K562 (cell line): Measurements from ENCODE around the gene SOX30. TPM values are rescaled to one million over a fixed set of nuclear protein-coding genes. Genes with fewer than 3 reads are reported as not detected.
A peak's percentile ranks its signal among the peaks of the same experiment; 100 is the strongest.

Source experiments
- ATAC-seq: fragments of 200-7000 bp; cut with Tn5 transposase; 3 replicates; pipeline ENCODE4 v1.9.1; 2020; ENCODE audit warnings: moderate library complexity
- BruUV-seq: library from RNA; stranded (reverse); fragments of 400-500 nt; replicated peaks from 2 replicates; lab custom pipeline; 2021; lab: Mats Ljungman, UMichigan
- CTCF ChIA-PET: fragments of 300-600 bp; formaldehyde crosslinking; extraction: SDS; loops from one replicate; lab custom pipeline; 2021; ENCODE audit warnings: low intra/inter-chr PET ratio; lab: Yijun Ruan, JAX
- POLR2A ChIA-PET: fragments of 300-600, 350-650 bp; sonication (Branson Sonifier 250); formaldehyde crosslinking; extraction: SDS; loops from one replicate; lab custom pipeline; 2021; ENCODE audit warnings: antibody characterized with exemption, inconsistent platforms; lab: Yijun Ruan, JAX
- DNase-seq, 4 experiments: peaks; one replicate each; pipeline versions ENCODE4 v3.0.0 to v3.0.0-alpha.2; 2011 to 2018; ENCODE audit warnings: low spot score in 3 of 4, mixed read lengths in 3 of 4; ENCODE audit errors: extremely low read depth in 1 of 4
- FAIRE-seq: peaks from 2 replicates; lab custom pipeline; 2011; peaks lifted over from hg19 to GRCh38; lab: Jason Lieb, UNC
- H2AFZ ChIP-seq: 2 replicates; pipeline ENCODE4 v1.6.0; 2011; ENCODE audit warnings: low read depth, low read length, control low read depth, inconsistent platforms
- H3K27ac ChIP-seq: fragments of 200-600 bp; 3 replicates; pipeline ENCODE4 v1.8.0; 2011; ENCODE audit warnings: low read depth, mild to moderate bottlenecking, control low read depth, inconsistent platforms, low read length, moderate library complexity, mixed read lengths; ENCODE audit errors: extremely low read depth
- H3K27me3 ChIP-seq, 2 experiments: fragments of 300-600 bp in 1 of 2; 2 replicates in 1 of 2; 3 replicates in 1 of 2; pipeline versions ENCODE4 v1.6.0 to v1.8.0; 2011; ENCODE audit warnings: inconsistent platforms in 2 of 2, low read length in 2 of 2, mild to moderate bottlenecking in 1 of 2, mixed read lengths in 1 of 2, moderate library complexity in 1 of 2; ENCODE audit not compliant: control insufficient read depth in 2 of 2, insufficient read depth in 2 of 2
- H3K36me3 ChIP-seq: fragments of 300-600 bp; 3 replicates; pipeline ENCODE4 v1.8.0; 2011; ENCODE audit warnings: mild to moderate bottlenecking, low read length, inconsistent platforms; ENCODE audit not compliant: control insufficient read depth, insufficient read depth
- H3K4me1 ChIP-seq, 2 experiments: fragments of 200-600 bp in 1 of 2; replicated peaks in 1 of 2; 2 replicates in 1 of 2; 3 replicates in 1 of 2; pipeline versions ENCODE4 v1.5.1 to v1.8.0; 2011; ENCODE audit warnings: inconsistent platforms in 2 of 2, low read length in 2 of 2, mild to moderate bottlenecking in 1 of 2, mixed read lengths in 1 of 2, moderate library complexity in 1 of 2; ENCODE audit not compliant: control insufficient read depth in 2 of 2, insufficient read depth in 2 of 2
- H3K4me2 ChIP-seq: 2 replicates; pipeline ENCODE4 v1.6.1; 2011; ENCODE audit warnings: low read length, control low read depth, inconsistent platforms, mixed read lengths; ENCODE audit not compliant: insufficient read depth
- H3K4me3 ChIP-seq: fragments of 200-600 bp; sonication (generic), shearing (Covaris generic); 2 replicates; pipeline ENCODE4 v1.5.1; 2016; ENCODE audit warnings: control low read depth, inconsistent platforms
- H3K79me2 ChIP-seq: fragments of 200-600 bp; 3 replicates; pipeline ENCODE4 v1.8.0; 2011; ENCODE audit warnings: low read length, inconsistent platforms; ENCODE audit not compliant: control insufficient read depth, insufficient read depth
- H3K9ac ChIP-seq, 2 experiments: 2 replicates each; pipeline versions ENCODE4 v1.6.0 to v1.6.1; 2011; ENCODE audit warnings: low read depth in 2 of 2, low read length in 2 of 2, control low read depth in 1 of 2, inconsistent platforms in 1 of 2, mild to moderate bottlenecking in 1 of 2, mixed read lengths in 1 of 2; ENCODE audit not compliant: insufficient read depth in 1 of 2
- H3K9me1 ChIP-seq: one replicate; pipeline ENCODE4 v1.6.0; 2011; ENCODE audit warnings: inconsistent platforms, mild to moderate bottlenecking, low read length, moderate library complexity; ENCODE audit not compliant: control insufficient read depth, insufficient read depth
- H3K9me3 ChIP-seq: replicated peaks from 2 replicates; pipeline ENCODE4 v1.5.1; 2011; ENCODE audit warnings: low read depth, low read length, inconsistent platforms; ENCODE audit not compliant: control insufficient read depth, insufficient read depth
- H4K20me1 ChIP-seq: replicated peaks from 2 replicates; pipeline ENCODE4 v1.6.1; 2011; ENCODE audit warnings: low read length, inconsistent platforms, mixed read lengths; ENCODE audit not compliant: control insufficient read depth, insufficient read depth
- BHLHE40 ChIP-seq: IDR thresholded peaks from 2 replicates; pipeline ENCODE4 v1.6.1; 2011; ENCODE audit warnings: low read length, improper control_type of control experiment
- BRF1 ChIP-seq: IDR thresholded peaks from 3 replicates; pipeline ENCODE4 v1.6.1; 2011; ENCODE audit warnings: borderline replicate concordance, mild to moderate bottlenecking; ENCODE audit not compliant: insufficient read length; ENCODE audit errors: extremely low read depth
- DMBX1 ChIP-seq: fragments of 250-450 bp; sonication (Bioruptor Pico); IDR thresholded peaks from 2 replicates; pipeline ENCODE4 v1.8.0; 2022; ENCODE audit warnings: inconsistent platforms, mild to moderate bottlenecking, moderate library complexity, borderline replicate concordance
- HDAC1 ChIP-seq, 2 experiments: fragments of 450-650 bp; IDR thresholded peaks; 2 replicates each; pipeline ENCODE4 v1.6.1; 2016 to 2017; ENCODE audit warnings: inconsistent platforms in 1 of 2, mild to moderate bottlenecking in 1 of 2, moderate library complexity in 1 of 2
- HMG20A ChIP-seq: fragments of 450-650 bp; formaldehyde crosslinking; conservative IDR thresholded peaks from 2 replicates; pipeline ENCODE4 v1.4.0; 2020; ENCODE audit warnings: mild to moderate bottlenecking, mixed read lengths
- LARP7 ChIP-seq: fragments of 450-650 bp; IDR thresholded peaks from 2 replicates; pipeline ENCODE4 v1.6.1; 2016
- NCOA2 ChIP-seq, 2 experiments: fragments of 450-650 bp; IDR thresholded peaks; 2 replicates each; pipeline ENCODE4 v1.6.1; 2018; ENCODE audit warnings: mild to moderate bottlenecking in 2 of 2, moderate library complexity in 1 of 2; ENCODE audit not compliant: partially characterized antibody in 2 of 2
- TEAD4 ChIP-seq, 2 experiments: sonication (generic) in 1 of 2; formaldehyde crosslinking in 1 of 2; IDR thresholded peaks; 2 replicates each; pipeline versions ENCODE4 v1.6.1 to v1.8.0; 2012 to 2022; ENCODE audit warnings: borderline replicate concordance in 1 of 2, inconsistent platforms in 1 of 2, low read length in 1 of 2, mild to moderate bottlenecking in 1 of 2, missing genetic modification reagents in 1 of 2
- ZNF347 ChIP-seq: fragments of 450-650 bp; formaldehyde crosslinking; IDR thresholded peaks from 2 replicates; pipeline ENCODE4 v1.4.0; 2020; ENCODE audit warnings: low read depth, mild to moderate bottlenecking, moderate library complexity
- ZNF408 ChIP-seq: fragments of 250-450 bp; sonication (Bioruptor Pico); IDR thresholded peaks from 2 replicates; pipeline ENCODE4 v1.4.0; 2020; ENCODE audit warnings: low read depth, mild to moderate bottlenecking, moderate library complexity
- ZNF699 ChIP-seq: fragments of 250-450 bp; sonication (Bioruptor Pico); IDR thresholded peaks from 2 replicates; pipeline ENCODE4 v1.8.0; 2021; ENCODE audit warnings: mild to moderate bottlenecking, moderate library complexity; ENCODE audit not compliant: insufficient replicate concordance
- WGBS: fragments of 100-300 bp; shearing (Covaris generic); methylation state at CpG from one replicate; pipeline ENCODE4 v1.1.6; 2016; ENCODE audit warnings: low coverage, mixed read lengths; ENCODE audit not compliant: insufficient coverage; ENCODE audit errors: missing lambda C conversion rate; 5-methylcytosine and 5-hydroxymethylcytosine counted together
- in situ Hi-C: fragments of 300-500 bp; cut with MboI; formaldehyde crosslinking; loops from 4 replicates; pipeline ENCODE4 v1.15.0; 2018; ENCODE audit warnings: inconsistent platforms, mixed read lengths
- intact Hi-C: fragments of 100-400 bp; cut with micrococcal nuclease; formaldehyde crosslinking; loops from 2 replicates; pipeline ENCODE4 v1.14.2; 2022
- polyA plus RNA-seq, 8 experiments: library from polyadenylated mRNA; depleted of rRNA in 4 of 8; stranded (reverse) in 5 of 8; unstranded in 3 of 8; fragments of >200 nt; fragmentation: Nextera tagmentation in 2 of 8; fragmentation: Illumina TruSeq in 1 of 8; extraction: Ambion mirVana in 2 of 8; extraction: Trizol in 1 of 8; gene quantifications; 2 replicates each; pipeline versions ENCODE4 v1.2.1 to v1.2.3, GENCODE V29; 2011 to 2014; ENCODE audit warnings: inconsistent platforms in 1 of 8, missing spikeins in 1 of 8
- total RNA-seq, 7 experiments: library from RNA; depleted of rRNA in 6 of 7; stranded (reverse); fragments of >200 nt in 6 of 7; fragmentation: Illumina TruSeq in 2 of 7; extraction: Trizol in 2 of 7; gene quantifications; 2 replicates each; pipeline versions ENCODE4 v1.2.1 to v1.2.3, GENCODE V29; 2011 to 2021; ENCODE audit warnings: low replicate concordance in 1 of 7
- TF ChIP-seq, protein P1 (sequence below): fragments of 200-800 bp; sonication (Bioruptor generic); IDR thresholded peaks from 2 replicates; pipeline ENCODE4 v1.6.1; 2017; ENCODE audit warnings: missing genetic modification characterization, missing compliant biosample characterization
- TF ChIP-seq, protein P2 (sequence below): fragments of 250-450 bp; sonication (Bioruptor Pico); IDR thresholded peaks from 2 replicates; pipeline ENCODE4 v1.4.0; 2020; ENCODE audit warnings: mild to moderate bottlenecking
- TF ChIP-seq, protein P3 (sequence below): IDR thresholded peaks from 3 replicates; pipeline ENCODE4 v1.6.1; 2011; ENCODE audit warnings: borderline replicate concordance, mild to moderate bottlenecking; ENCODE audit not compliant: insufficient read length, insufficient read depth

Gene SOX30
- total and polyA plus RNA-seq, 9 of the 15 experiments (the other 6 are each of a cell fraction or from before 2014, with no cell fraction given): not detected

DNA sequence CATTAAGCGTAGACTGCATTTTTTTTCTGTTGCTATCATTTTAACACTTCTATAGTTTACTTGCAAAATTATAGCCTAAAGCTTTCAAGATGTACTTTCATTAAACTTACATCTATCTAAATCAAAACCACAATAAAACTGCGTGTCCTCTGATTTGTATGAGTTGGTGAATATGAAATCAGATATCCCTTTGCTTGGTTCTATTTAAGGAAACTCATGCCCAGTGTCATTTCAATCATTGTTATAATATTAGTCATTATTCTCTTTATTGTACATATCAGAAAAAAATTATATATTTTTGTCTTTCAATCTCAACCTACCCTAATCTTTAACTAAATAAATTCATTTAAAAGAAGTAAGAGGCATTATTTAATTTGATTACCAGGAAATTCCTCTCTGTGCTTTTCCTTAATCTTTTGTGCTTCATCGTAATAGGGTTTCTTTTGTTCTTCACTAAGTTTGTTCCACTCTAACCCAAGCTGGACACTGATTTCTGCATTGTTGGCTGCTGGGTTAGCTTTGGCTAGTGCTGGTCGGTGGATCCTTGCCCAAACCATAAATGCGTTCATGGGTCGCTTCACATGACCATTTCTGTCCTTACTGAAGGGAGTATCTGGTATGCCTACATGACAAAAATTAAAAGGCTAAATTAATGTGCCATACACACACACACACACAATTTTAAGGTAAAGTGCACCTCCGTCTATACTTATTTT is 3.8 kb downstream of the SOX30 start (continued):
- TF ChIP-seq, protein P1, sequence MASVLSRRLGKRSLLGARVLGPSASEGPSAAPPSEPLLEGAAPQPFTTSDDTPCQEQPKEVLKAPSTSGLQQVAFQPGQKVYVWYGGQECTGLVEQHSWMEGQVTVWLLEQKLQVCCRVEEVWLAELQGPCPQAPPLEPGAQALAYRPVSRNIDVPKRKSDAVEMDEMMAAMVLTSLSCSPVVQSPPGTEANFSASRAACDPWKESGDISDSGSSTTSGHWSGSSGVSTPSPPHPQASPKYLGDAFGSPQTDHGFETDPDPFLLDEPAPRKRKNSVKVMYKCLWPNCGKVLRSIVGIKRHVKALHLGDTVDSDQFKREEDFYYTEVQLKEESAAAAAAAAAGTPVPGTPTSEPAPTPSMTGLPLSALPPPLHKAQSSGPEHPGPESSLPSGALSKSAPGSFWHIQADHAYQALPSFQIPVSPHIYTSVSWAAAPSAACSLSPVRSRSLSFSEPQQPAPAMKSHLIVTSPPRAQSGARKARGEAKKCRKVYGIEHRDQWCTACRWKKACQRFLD (CRISPR knock-in tag): no peak
- TF ChIP-seq HMG20A (CRISPR knock-in tag): no peak
- TF ChIP-seq ZNF699 (CRISPR knock-in tag): no peak
- TF ChIP-seq, all 486 proteins: peak for 0

DNA sequence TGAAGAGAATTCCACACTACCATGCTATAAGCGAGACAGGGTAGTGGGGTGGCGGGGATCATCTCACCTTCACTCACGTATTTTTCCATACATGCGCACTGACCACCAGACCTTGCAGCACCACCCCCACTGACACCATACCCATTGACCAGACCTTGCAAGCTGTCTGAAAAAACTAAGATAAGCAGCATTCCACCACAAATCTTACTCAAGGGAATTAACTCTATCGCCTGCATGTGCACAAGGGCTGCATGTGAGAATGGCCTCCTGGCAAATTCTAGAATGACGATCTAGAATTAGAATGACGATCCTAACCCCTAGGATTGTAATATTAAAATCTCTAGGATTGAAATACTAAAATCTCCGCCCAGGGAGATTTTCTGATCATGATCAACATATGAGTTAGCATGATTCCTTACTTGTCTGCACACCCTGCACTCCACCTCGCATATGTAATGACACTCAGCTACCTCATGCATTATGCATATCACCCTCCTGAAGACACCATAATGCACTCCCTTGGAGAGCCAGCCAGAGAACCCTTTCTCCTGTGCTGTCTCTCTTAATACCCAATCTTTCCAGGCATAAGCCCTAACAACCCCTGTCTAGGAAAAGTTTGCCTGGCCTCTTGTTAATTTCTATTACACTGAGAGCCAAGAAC is 11.7 kb downstream of the SOX30 start:
- no TSS peak for BruUV-seq
- intact Hi-C loops: no loop called here
- H3K4me3 ChIP-seq: no peak overlapping the region
- no peaks in the 10 kb centered on the region for H4K20me1 ChIP-seq
- no peaks in the 10 kb centered on the region for H3K79me2 ChIP-seq
- H3K36me3 ChIP-seq: no peaks in the 10 kb centered on the region
- 7% methylated on average over 8 of the region's 9 CpGs for WGBS
- FAIRE-seq (no peak), ATAC-seq (peak; percentile 27; the same call in 2 of the 3 replicates), DNase-seq (no peak)
- H3K9ac ChIP-seq: no peak overlapping the region
- ChIA-PET CTCF (interaction anchor here (0.7 kb wide), 1 partner anchor 48 kb away, joined by 3 read pairs; no protein-coding TSS in a partner anchor), POLR2A (no interaction called here)
- no peaks in the 10 kb centered on the region for H3K4me1 ChIP-seq
- no peaks in the 10 kb centered on the region for H3K9me1 ChIP-seq
- peaks cover 2 to 6% of the 10 kb centered on the region in 2 experiments; a peak in 2 of 5 replicates for H3K27me3 ChIP-seq
- no peak overlapping the region for H3K4me2 ChIP-seq
- no peak overlapping the region for H2AFZ ChIP-seq
- H3K9me3 ChIP-seq: no peaks in the 10 kb centered on the region
- in situ Hi-C loops: no loop called here
- H3K27ac ChIP-seq: no peak overlapping the region
- TF ChIP-seq ZNF347 (CRISPR knock-in tag) (no peak), NCOA2 (IDR thresholded peaks at IDR 0.05; ENCODE audit: partially characterized antibody in 2 of 2) (no peak), BHLHE40 (peak; percentile 39; the same call in 1 of the 2 replicates), BRF1 (no peak), DMBX1 (CRISPR knock-in tag) (no peak), ZNF408 (CRISPR knock-in tag) (no peak), TEAD4 (IDR thresholded peaks at IDR 0.05; ENCODE audit: low read length) (peak; percentile 31; the same call in 1 of the 2 replicates), TEAD4 (CRISPR knock-in tag; IDR thresholded peaks at IDR 0.05; ENCODE audit: borderline replicate concordance) (no peak), HDAC1 (IDR thresholded peaks at IDR 0.05) (no peak), LARP7 (no peak)
- TF ChIP-seq, protein P2, sequence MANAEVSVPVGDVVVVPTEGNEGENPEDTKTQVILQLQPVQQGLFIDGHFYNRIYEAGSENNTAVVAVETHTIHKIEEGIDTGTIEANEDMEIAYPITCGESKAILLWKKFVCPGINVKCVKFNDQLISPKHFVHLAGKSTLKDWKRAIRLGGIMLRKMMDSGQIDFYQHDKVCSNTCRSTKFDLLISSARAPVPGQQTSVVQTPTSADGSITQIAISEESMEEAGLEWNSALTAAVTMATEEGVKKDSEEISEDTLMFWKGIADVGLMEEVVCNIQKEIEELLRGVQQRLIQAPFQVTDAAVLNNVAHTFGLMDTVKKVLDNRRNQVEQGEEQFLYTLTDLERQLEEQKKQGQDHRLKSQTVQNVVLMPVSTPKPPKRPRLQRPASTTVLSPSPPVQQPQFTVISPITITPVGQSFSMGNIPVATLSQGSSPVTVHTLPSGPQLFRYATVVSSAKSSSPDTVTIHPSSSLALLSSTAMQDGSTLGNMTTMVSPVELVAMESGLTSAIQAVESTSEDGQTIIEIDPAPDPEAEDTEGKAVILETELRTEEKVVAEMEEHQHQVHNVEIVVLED (CRISPR knock-in tag): no peak
- TF ChIP-seq, protein P3, sequence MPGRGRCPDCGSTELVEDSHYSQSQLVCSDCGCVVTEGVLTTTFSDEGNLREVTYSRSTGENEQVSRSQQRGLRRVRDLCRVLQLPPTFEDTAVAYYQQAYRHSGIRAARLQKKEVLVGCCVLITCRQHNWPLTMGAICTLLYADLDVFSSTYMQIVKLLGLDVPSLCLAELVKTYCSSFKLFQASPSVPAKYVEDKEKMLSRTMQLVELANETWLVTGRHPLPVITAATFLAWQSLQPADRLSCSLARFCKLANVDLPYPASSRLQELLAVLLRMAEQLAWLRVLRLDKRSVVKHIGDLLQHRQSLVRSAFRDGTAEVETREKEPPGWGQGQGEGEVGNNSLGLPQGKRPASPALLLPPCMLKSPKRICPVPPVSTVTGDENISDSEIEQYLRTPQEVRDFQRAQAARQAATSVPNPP: no peak
